Measurements from ENCODE around the gene POLDIP2. TPM values are rescaled to one million over a fixed set of nuclear protein-coding genes. Genes with fewer than 3 reads are reported as not detected.

POLDIP2 gene
- total and polyA plus RNA-seq, 2 of the 13 experiments (the other 11 are each of a cell fraction or from before 2014, with no cell fraction given), result 85.9 to 114 TPM

- Histone ChIP-seq H3K4me1 (ENCODE audit: insufficient read depth, low read length) (peaks cover 26% of the 10 kb centered on the region), H2AFZ (ENCODE audit: low read length) (no peak overlapping the region), H4K20me1 (ENCODE audit: insufficient read depth, low read length) (no peaks in the 10 kb centered on the region), H3K79me2 (ENCODE audit: insufficient read depth, low read length) (no peaks in the 10 kb centered on the region), H3K27me3 (ENCODE audit: control insufficient read depth in 1 of 2, insufficient read depth in 2 of 2, low read length in 2 of 2) (no peaks in the 10 kb centered on the region), H3K36me3 (replicated peaks in 1 of 2; ENCODE audit: control insufficient read depth in 1 of 2, insufficient read depth in 2 of 2, low read length in 2 of 2) (peaks cover 30 to 68% of the 10 kb centered on the region in 2 experiments), H3K4me2 (ENCODE audit: low read depth, low read length) (no peak overlapping the region), H3K9ac (ENCODE audit: insufficient read depth, low read depth, low read length) (no peak overlapping the region), H3K9me3 (ENCODE audit: low read length) (no peaks in the 10 kb centered on the region), H3K27ac (ENCODE audit: extremely low read length, insufficient read depth, low read length) (no peak overlapping the region), H3K4me3 (replicated peaks in 1 of 3; ENCODE audit: insufficient read depth in 1 of 3, low read depth in 2 of 3, low read length in 3 of 3) (no peak overlapping the region)
- ATAC-seq (no peak), DNase-seq (ENCODE audit: low spot score) (no peak), FAIRE-seq (no peak)
- 98% methylated on average over 15 of the region's 19 CpGs for WGBS (ENCODE audit: low lambda C conversion rate)
- no TSS peak for BruUV-seq (replicated peaks)
- intact Hi-C loops (cut with micrococcal nuclease; ENCODE audit: unreplicated experiment), result no loop called here
- in situ Hi-C loops (cut with HindIII; ENCODE audit: extremely low pct_ligation_motif_present, low pct_unique_long_range_greater_than_20kb), result no loop called here
- no peak for TF ChIP-seq ASH2L (IDR thresholded peaks at IDR 0.05; ENCODE audit: insufficient read length, low read depth, low read length)
- peak; percentile 59; the same call in 1 of the 2 replicates for TF ChIP-seq RBFOX2 (IDR thresholded peaks at IDR 0.05; ENCODE audit: low read depth, low read length)
- no peak for TF ChIP-seq ZNF18 (CRISPR knock-in tag; IDR thresholded peaks at IDR 0.05; ENCODE audit: insufficient replicate concordance)
- TF ChIP-seq ZNF367 (CRISPR knock-in tag; IDR thresholded peaks at IDR 0.05; ENCODE audit: borderline replicate concordance), result no peak
- peak; percentile 91 for TF ChIP-seq AGO2 (optimal IDR thresholded peaks at IDR 0.05; ENCODE audit: low read depth, low read length)
- no peak for TF ChIP-seq ZNF460 (CRISPR knock-in tag; IDR thresholded peaks at IDR 0.05; ENCODE audit: borderline replicate concordance)
- POLR2A ChIA-PET, result interaction anchor here (1.0 to 5.7 kb wide), 4 partner anchors 9 to 72 kb away, joined by 3 to 68 read pairs (median 26); partner anchors contain the start of genes IFT20, POLDIP2 and TNFAIP1
- CTCF ChIA-PET (ENCODE audit: low intra/inter-chr PET ratio, low total read pairs), result no interaction called here
Measured at GRCh38 chr17:28344435-28344901, 12.9 kb downstream of the POLDIP2 start.

DNA sequence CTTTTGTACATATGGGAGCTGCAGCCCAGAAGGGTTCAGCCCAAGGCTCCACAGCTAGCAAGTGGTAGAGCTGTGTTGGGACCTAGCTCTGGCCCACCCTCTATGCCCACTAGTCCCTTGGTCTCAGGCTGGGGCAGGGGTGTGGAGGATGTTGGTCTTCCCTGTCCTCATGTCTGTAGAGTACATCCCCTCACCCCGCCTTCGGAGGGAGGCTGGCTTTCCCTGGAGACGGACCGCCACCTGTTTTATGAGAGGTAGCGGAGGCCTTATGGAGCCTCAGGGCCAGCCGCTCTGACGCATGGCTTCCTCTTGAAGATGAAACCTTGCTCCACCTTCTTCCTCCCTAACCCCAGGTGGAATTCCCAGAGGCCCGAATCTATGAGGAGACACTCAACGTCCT lies 13.3 kb downstream of the POLDIP2 start:
- Histone ChIP-seq H3K79me2 (ENCODE audit: insufficient read depth, low read length) (no peaks in the 10 kb centered on the region), H3K4me2 (ENCODE audit: low read depth, low read length) (no peak overlapping the region), H3K4me3 (replicated peaks in 1 of 3; ENCODE audit: insufficient read depth in 1 of 3, low read depth in 2 of 3, low read length in 3 of 3) (no peak overlapping the region), H3K36me3 (replicated peaks in 1 of 2; ENCODE audit: control insufficient read depth in 1 of 2, insufficient read depth in 2 of 2, low read length in 2 of 2) (peaks cover 30 to 67% of the 10 kb centered on the region in 2 experiments), H3K27ac (ENCODE audit: extremely low read length, insufficient read depth, low read length) (no peak overlapping the region), H3K4me1 (ENCODE audit: insufficient read depth, low read length) (peaks cover 26% of the 10 kb centered on the region), H4K20me1 (ENCODE audit: insufficient read depth, low read length) (no peaks in the 10 kb centered on the region; the same call in 1 of the 2 replicates), H3K9ac (ENCODE audit: insufficient read depth, low read depth, low read length) (no peak overlapping the region), H3K27me3 (ENCODE audit: control insufficient read depth in 1 of 2, insufficient read depth in 2 of 2, low read length in 2 of 2) (no peaks in the 10 kb centered on the region), H3K9me3 (ENCODE audit: low read length) (no peaks in the 10 kb centered on the region), H2AFZ (ENCODE audit: low read length) (no peak overlapping the region)
- FAIRE-seq (no peak), ATAC-seq (no peak), DNase-seq (ENCODE audit: low spot score) (no peak)
- no TSS peak for BruUV-seq (replicated peaks)
- TF ChIP-seq ZNF883 (CRISPR knock-in tag; IDR thresholded peaks at IDR 0.05; ENCODE audit: not compliant biosample characterization) (no peak), POLR2G (IDR thresholded peaks at IDR 0.05; ENCODE audit: low read depth, low read length) (peak; percentile 29; the same call in 1 of the 2 replicates)
- 100% methylated on average over 2 of the region's 9 CpGs for WGBS (ENCODE audit: low lambda C conversion rate)
- intact Hi-C loops (cut with micrococcal nuclease; ENCODE audit: unreplicated experiment), result no loop called here
- in situ Hi-C loops (cut with HindIII; ENCODE audit: extremely low pct_ligation_motif_present, low pct_unique_long_range_greater_than_20kb), result no loop called here
- POLR2A ChIA-PET, result interaction anchor here (1.2 to 5.7 kb wide), 2 partner anchors 8 to 73 kb away, joined by 4 to 68 read pairs; partner anchors contain the start of genes IFT20 and TNFAIP1
- CTCF ChIA-PET (ENCODE audit: low intra/inter-chr PET ratio, low total read pairs), result no interaction called here
